Head of caudate nucleus (tissue), 42 donors: ENCODE measurements around the gene LEMD1.
"Not testable (repeated sequence)": the region's sequence is repeated elsewhere in the genome, so short reads cannot be mapped to it uniquely, and the experiment has no call there.

Source experiments
- DNase-seq, 42 donors: peaks; one replicate each; pipeline versions ENCODE4 v3.0.0 to v3.0.0-alpha.2; 2020 to 2021; ENCODE audit warnings: mixed read lengths in 7 of 42
- intact Hi-C: fragments of 100-400 bp; cut with DNase I; formaldehyde crosslinking; loops from one replicate; pipeline ENCODE4 v1.15.0; 2022

The LEMD1 gene

GRCh38 chr1:205398586-205398985, 23.3 kb downstream of the LEMD1 start:
- DNase-seq, result no peak
- intact Hi-C loops, result loop anchor here (10.0 kb wide), 1 partner anchor 86 kb away; no protein-coding TSS in a partner anchor

GRCh38 chr1:205396967-205397616, 24.8 kb downstream of the LEMD1 start:
- DNase-seq, result peak in 15 of 42 donors; percentile 9 to 62 (median 29)

DNA sequence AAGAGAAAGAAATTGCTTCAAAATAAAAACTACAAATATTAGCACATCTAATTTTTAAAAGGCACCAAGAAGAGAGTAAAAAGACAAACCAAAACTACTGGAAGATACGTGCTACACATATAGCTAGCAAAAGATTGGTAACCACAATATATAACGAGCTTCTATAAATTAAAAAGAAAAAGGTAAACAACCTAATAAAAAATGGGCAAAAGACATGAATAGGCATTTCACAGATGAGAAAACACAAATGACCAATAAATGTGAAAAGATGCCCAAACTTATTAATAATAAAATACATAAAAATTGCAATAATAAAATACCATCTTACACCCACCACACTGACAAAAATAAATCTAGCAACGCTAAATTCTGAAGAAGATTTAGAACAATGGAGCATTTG, 26.2 kb downstream of the LEMD1 start:
- intact Hi-C loops, result loop anchor here (10.0 kb wide), 1 partner anchor 89 kb away; no protein-coding TSS in a partner anchor
- no peak for DNase-seq

More at GRCh38 chr1:205396967-205397616, 24.8 kb downstream of the LEMD1 start:
- intact Hi-C loops, result loop anchor here (10.0 kb wide), 1 partner anchor 88 kb away; no protein-coding TSS in a partner anchor

- DNase-seq, result no peak
- intact Hi-C loops, result loop anchor here (10.0 kb wide), 1 partner anchor 92 kb away; no protein-coding TSS in a partner anchor
These were observed 29.2 kb downstream of the LEMD1 start for GRCh38 chr1:205392650-205393049.

DNA sequence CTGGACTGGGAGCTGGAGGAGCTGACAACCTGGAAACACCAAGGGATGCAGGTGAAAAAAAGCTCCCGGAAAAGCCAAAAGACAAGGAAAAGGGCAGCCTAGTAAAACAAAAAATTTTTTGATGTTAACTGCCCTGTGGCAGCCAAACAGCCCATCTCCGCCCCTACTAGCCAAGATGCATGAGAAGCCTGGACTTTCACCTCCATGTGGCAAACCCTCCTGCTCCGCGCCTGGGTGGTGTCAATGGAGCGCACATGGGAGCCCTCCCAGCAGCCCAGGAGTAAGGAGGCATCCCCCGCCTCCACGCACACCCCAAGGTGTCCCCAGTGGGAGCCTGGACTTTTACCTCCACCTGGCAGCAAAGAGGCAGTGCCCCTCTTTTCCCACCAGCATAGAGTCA, 30.5 kb downstream of the LEMD1 start:
- DNase-seq, result no peak
- intact Hi-C loops, result loop anchor here (10.0 kb wide), 1 partner anchor 93 kb away; no protein-coding TSS in a partner anchor

DNA sequence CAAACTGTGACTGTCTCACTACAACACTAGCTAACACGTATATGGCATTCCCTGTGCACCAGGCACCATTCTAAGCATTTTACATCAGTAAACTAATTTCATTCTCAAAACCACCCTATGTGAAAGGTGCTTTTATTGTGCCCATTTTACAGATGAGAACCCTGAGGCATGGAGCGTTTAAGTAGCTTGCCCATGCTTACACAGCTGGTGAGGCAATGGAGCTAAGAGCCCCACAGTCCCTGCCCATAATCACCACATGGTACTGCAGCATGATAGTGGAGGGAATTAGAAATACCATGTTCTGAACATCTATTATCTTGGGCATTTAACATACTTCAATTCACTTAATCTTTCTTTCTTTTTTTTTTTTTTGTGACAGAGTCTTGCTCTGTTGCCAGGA, 34.0 kb downstream of the LEMD1 start:
- no peak for DNase-seq
- intact Hi-C loops, result no loop called here

- intact Hi-C loops, result not testable (repeated sequence)
These were observed 38.9 kb downstream of the LEMD1 start for GRCh38 chr1:205382990-205383389.

DNA sequence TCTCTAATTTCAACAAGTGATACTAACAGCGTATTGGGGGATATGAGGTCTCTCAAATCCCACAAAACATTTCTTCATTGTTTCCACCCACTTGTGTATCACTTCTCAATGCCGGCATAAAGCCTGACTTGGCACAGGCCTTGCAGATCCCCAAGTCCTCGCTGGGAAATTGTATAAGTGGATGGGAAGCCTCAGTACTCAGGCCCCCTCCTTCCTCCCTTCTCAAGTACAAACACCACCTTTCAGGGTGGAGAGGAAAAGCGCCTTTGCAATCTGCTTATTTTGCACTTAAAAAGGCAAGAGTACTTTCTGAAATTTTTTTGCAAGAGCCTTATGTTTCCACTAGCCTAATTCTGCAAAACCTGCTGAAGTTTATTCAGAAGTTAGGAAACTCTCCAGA, 39.3 kb downstream of the LEMD1 start:
- intact Hi-C loops, result no loop called here
- DNase-seq, result no peak

More at GRCh38 chr1:205382990-205383389, 38.9 kb downstream of the LEMD1 start:
- not testable (repeated sequence) for DNase-seq

DNA sequence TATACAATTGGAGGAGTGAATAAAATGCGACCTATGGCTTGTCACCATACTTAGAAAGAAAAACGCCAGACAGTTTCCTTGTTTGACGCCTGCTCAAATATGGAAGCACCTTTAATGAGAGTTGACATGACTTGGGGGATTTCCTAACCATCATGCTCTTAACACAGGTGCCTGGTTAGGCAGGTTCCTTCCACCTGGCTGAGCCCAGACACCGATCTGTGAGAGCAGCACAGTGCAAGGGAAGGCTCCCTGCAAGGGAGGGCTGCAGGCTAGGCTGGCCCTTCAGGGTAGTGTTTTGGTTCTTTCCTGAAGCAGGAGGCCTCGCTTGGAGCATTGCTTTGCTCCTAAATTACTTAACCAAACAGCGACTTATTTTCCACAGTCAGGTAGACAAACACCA, 40.6 kb downstream of the LEMD1 start:
- intact Hi-C loops, result no loop called here
- no peak for DNase-seq

GRCh38 chr1:205380882-205381281, 41.0 kb downstream of the LEMD1 start:
- DNase-seq, result no peak
- intact Hi-C loops, result no loop called here

DNA sequence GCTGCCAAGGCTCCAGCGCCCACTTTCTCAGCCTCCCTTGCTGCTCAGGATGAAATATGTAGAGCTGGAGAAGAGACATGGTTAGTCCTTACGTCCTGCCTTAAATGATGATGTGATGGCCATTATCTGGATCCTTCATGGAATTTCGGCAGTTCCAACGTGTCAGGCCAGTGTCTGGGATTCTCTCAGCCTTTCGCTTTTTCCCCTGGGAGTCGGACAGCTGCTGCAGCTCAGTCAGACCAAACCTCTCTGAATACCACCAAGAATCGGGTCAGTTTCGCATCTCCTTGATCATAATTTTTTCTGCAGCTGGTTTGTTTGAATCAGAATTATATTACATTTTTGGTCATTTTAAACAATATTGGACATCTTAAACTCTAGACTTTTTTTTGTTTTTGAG, 42.8 kb downstream of the LEMD1 start:
- DNase-seq, result no peak

GRCh38 chr1:205377355-205377754, 44.5 kb downstream of the LEMD1 start:
- DNase-seq, result no peak
- intact Hi-C loops, result no loop called here

More for the DNA sequence above, 42.8 kb downstream of the LEMD1 start:
- intact Hi-C loops, result no loop called here

DNA sequence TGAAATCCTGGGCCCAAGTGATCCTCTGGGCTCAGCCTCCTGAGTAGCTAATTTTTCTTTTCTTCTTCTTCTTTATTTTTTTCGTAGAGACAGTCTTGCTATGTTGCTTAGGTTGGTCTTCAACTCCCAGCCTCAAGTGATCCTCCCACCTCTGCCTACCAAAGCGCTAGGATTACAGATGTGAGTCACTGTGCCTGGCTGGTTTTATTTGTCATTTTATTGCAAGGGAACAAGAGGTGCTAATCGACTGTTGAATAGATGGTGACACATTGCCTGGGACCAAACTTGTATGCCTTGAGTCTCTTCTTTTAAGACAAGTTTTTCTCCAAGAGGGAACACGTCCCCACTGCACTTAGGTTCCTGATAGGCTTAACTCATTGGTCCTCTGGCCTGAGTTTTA, 45.1 kb downstream of the LEMD1 start:
- DNase-seq, result peak in 24 of 42 donors; percentile 10 to 86 (median 54)
- intact Hi-C loops, result no loop called here

GRCh38 chr1:205375835-205376545, 45.9 kb downstream of the LEMD1 start:
- peak in 16 of 42 donors; percentile 25 to 72 (median 39) for DNase-seq
- intact Hi-C loops, result no loop called here

DNA sequence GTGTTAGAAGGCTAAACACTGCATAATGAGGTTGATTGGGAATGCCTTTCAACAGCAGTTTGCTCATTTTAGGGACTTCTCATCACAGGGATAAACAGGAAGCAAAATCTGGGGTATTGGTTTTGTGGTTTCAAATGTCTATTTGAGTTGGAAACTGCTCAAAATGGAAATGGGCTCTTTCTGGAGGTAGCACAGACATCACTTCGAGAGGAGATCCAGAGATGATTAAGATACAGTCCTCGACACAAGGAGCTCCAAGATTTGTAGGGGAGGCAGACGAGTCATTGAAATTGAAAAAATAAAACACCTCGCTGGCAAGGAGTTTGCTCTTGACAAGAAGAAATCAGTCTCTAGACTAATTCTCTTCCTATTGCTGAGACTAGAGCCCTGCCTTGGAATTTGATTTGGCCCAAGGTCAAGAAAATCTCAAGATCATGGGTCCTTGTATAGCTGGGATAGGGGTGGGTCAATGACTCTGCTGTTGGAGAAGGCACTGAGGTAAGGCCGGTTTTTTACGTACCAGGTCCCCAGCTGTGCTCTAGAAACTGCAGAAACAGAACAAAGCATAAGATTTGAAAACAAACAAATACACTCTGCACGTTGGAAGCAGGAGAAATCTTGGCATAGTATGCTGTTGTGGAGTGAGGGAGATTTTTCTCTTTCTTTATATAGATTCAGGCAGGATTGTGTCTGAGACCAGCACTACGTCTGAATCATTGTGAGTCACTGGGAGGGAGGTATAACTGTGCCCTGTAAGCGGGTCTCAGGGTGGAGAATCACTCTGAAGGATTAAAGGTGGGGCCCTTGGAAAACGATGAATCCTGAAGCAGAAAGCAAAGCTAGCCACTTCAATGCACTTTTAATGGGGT, 47.4 kb downstream of the LEMD1 start:
- DNase-seq, result no peak

DNA sequence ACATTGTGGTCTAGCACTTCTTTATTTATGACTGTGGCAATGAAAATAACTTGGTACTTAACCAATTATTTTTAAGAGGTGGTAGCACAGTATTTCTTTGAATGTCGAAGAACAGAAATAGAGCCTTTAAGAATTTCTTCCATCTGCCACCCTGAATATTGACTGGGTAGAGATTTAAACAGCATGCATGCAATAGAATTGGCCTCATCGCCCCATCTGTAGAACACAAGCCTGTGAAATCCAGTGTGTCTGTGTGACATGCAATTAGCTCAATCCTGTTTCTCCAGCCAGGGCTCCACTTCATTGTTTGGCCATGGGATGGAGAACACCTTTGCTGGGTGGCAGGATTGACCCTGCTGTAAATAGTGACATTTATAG, 48.1 kb downstream of the LEMD1 start:
- peak in 1 of 42 donors; percentile 6 for DNase-seq
- intact Hi-C loops, result no loop called here

More for the DNA sequence above, 47.4 kb downstream of the LEMD1 start:
- intact Hi-C loops, result no loop called here

DNA sequence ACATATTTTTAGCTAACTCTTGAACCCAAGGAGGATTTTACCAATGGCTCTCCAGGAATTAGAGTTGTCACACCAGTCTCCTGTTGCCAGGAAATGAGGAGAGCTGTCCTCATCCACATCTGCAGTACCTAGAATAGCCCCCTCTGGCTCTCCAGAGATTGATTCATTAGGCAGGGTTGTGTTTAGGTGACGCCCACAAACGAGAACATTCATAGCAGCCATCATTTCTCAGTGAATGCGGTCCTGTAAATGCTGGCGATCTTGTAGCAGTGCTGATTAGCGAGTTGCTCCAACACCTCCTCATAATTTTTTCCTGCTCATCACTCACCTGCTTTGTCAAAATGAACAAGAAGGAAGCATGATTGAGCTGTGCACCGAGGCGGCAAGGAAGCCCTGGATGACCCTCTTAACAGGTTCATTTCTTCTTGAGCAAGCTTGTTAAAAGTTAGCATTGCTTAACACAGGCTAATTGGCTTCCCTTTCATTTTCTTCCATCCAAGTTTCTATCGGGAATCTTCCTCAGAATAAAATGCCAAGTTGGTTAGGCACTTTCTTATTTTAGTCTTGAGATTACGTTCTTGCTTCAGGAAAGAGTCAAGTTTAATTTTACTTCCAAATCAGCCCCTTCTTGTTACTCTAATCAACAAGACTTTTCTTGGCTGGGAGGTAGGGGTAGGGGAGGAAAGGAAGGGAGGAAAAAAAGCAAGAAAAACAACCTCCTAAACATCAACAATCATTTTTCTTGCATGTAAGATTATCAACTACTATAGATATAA, 48.6 kb downstream of the LEMD1 start:
- DNase-seq, result peak in 2 of 42 donors; percentile 7 to 41
- intact Hi-C loops, result no loop called here

GRCh38 chr1:205371871-205372660, 49.8 kb downstream of the LEMD1 start:
- intact Hi-C loops, result no loop called here
- DNase-seq, result peak in 1 of 42 donors; percentile 7
